Measurements from ENCODE around the gene MBNL3. TPM values are rescaled to one million over a fixed set of nuclear protein-coding genes. Genes with fewer than 3 reads are reported as not detected.

The MBNL3 gene
- polyA plus RNA-seq, 1 donor, result 16.4 TPM

DNA sequence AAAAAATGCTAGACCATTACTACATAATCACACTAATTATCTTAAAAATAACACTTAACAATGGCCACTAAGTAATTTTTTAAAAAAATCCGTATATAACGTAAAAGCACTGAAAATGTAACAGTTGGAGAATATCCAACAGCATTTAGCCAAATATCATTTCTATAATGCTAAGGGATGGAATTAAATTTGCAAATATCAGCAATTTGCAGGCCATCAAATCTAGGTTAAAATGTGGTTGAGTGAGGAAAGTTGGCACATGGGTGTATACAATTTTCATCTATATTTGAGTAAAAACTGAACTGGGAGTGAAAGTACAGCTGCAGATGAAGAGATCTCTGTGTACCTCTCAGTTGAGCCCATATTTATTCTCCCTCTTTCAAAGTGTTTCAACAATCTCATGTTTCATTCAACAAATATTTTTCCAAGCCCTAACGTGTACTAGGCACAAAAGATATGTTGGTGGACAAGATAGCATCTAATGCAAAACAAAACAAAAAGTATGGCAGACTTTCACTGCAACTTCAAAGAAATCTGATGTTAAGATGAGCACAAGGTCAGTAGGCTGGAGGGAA lies 63.0 kb downstream of the MBNL3 start:
- 100% methylated on average over 2 of the region's 3 CpGs for WGBS (ENCODE audit: insufficient coverage, low lambda C conversion rate)
- no peak overlapping the region for H3K4me3 ChIP-seq (ENCODE audit: low read length)
- no peaks in the 10 kb centered on the region for H3K9me3 ChIP-seq (ENCODE audit: control insufficient read depth, low read depth, low read length)

DNA sequence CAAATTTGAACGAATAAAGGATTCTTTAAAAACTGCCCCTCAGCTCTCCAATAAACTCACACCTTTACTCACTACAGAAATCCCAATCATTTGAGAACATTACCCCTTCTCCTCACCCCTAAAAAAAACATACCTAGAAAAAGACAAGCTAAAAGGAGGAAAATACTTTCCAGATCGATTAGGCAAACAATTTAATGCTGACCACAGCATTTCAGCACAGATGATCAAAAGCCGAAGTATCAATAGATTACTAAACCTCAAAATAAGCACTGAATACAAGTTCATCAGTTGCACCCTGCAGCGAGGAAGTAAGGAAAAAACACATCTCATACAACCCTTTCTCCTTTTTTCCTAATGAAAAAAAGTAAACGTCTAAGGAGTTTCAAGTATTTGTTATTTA lies 65.5 kb downstream of the MBNL3 start:
- Histone ChIP-seq H3K9me3 (ENCODE audit: control insufficient read depth, low read depth, low read length) (no peaks in the 10 kb centered on the region), H3K4me3 (ENCODE audit: low read length) (no peak overlapping the region), H3K36me3 (ENCODE audit: control insufficient read depth, insufficient read depth, low read length) (no peaks in the 10 kb centered on the region), H3K27me3 (ENCODE audit: control insufficient read depth, insufficient read depth, low read length) (no peaks in the 10 kb centered on the region), H3K27ac (ENCODE audit: low read length) (no peak overlapping the region), H3K4me1 (ENCODE audit: control insufficient read depth, insufficient read depth, low read length) (no peaks in the 10 kb centered on the region)
- no CpG with 5 or more reads among the region's 5 CpGs for WGBS (ENCODE audit: insufficient coverage, low lambda C conversion rate)
- no peak for DNase-seq

More for the DNA sequence above, 63.0 kb downstream of the MBNL3 start:
- H3K27ac ChIP-seq (ENCODE audit: low read length), result no peak overlapping the region
- no peaks in the 10 kb centered on the region for H3K36me3 ChIP-seq (ENCODE audit: control insufficient read depth, insufficient read depth, low read length)
- no peaks in the 10 kb centered on the region for H3K4me1 ChIP-seq (ENCODE audit: control insufficient read depth, insufficient read depth, low read length)
- no peaks in the 10 kb centered on the region for H3K27me3 ChIP-seq (ENCODE audit: control insufficient read depth, insufficient read depth, low read length)
- DNase-seq, result no peak

DNA sequence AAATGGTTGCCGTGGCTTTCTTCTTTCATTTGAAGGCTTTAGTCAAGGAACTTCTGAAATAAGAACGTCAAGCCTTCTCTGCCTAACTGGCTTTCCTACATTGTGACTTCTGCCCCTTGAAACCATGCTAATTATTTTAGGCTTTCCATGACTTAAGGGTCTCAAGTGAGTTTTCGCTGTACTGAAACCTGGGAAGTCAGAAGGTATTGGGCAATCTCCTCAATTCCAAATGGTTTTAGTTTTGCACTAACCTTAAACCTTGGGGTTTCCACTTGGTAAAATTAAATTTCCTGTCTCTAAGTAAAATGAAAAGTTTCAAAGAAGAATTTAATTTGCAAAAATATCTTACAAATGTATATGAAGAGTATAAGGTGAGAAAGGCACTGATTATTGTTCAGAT lies 73.8 kb downstream of the MBNL3 start:
- Histone ChIP-seq H3K36me3 (ENCODE audit: control insufficient read depth, insufficient read depth, low read length) (no peaks in the 10 kb centered on the region), H3K27me3 (ENCODE audit: control insufficient read depth, insufficient read depth, low read length) (no peaks in the 10 kb centered on the region), H3K4me3 (ENCODE audit: low read length) (no peak overlapping the region), H3K4me1 (ENCODE audit: control insufficient read depth, insufficient read depth, low read length) (no peaks in the 10 kb centered on the region), H3K9me3 (ENCODE audit: control insufficient read depth, low read depth, low read length) (no peaks in the 10 kb centered on the region), H3K27ac (ENCODE audit: low read length) (no peak overlapping the region)
- DNase-seq, result no peak
- WGBS (ENCODE audit: insufficient coverage, low lambda C conversion rate), result no CpG with 5 or more reads among the region's 3 CpGs

DNA sequence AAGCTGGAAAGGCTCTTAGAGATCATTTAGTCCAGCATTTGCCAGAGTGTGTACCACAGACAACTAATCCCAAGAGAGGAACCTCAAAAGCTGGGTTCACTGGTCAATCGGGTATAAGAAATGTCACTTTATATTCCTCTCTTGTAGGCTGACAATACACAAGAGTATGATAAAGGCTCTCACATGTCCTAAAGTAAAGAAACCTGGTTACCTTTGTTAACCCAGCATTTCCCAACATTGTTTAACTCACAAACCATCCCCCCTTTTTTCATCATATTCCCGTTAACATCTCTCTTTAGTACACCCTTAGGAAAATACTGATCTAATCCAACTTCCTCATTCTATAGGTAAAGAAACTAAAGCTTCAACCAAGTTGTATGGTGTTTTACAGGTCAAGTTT lies 74.4 kb downstream of the MBNL3 start:
- no peaks in the 10 kb centered on the region for H3K27me3 ChIP-seq (ENCODE audit: control insufficient read depth, insufficient read depth, low read length)
- DNase-seq, result no peak
- H3K36me3 ChIP-seq (ENCODE audit: control insufficient read depth, insufficient read depth, low read length), result no peaks in the 10 kb centered on the region
- no peaks in the 10 kb centered on the region for H3K4me1 ChIP-seq (ENCODE audit: control insufficient read depth, insufficient read depth, low read length)
- no peak overlapping the region for H3K4me3 ChIP-seq (ENCODE audit: low read length)
- no peak overlapping the region for H3K27ac ChIP-seq (ENCODE audit: low read length)
- no CpG with 5 or more reads among the region's 2 CpGs for WGBS (ENCODE audit: insufficient coverage, low lambda C conversion rate)
- H3K9me3 ChIP-seq (ENCODE audit: control insufficient read depth, low read depth, low read length), result no peaks in the 10 kb centered on the region

DNA sequence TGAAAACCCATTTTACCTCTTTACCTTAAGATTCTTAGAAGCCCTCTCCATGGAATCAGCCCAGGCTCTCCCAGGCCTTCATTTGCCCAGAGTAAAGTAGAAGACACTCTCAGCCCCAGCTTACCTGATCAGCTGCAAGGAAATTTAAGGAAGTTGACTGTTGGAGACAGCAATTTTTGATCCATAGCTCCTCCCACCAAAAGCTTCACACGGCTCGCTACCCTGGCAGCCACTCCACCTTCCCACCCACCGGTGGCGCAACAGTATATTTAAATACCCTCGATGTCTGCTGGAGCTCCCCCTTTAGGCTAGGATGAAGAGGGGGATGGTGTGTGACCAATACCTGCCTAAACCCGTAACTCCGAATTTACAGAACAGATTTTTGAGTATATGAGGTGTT lies 75.4 kb downstream of the MBNL3 start:
- H3K27me3 ChIP-seq (ENCODE audit: control insufficient read depth, insufficient read depth, low read length), result no peaks in the 10 kb centered on the region
- no CpG with 5 or more reads among the region's 7 CpGs for WGBS (ENCODE audit: insufficient coverage, low lambda C conversion rate)
- no peak overlapping the region for H3K4me3 ChIP-seq (ENCODE audit: low read length)
- no peaks in the 10 kb centered on the region for H3K36me3 ChIP-seq (ENCODE audit: control insufficient read depth, insufficient read depth, low read length)
- no peak for DNase-seq
- no peaks in the 10 kb centered on the region for H3K4me1 ChIP-seq (ENCODE audit: control insufficient read depth, insufficient read depth, low read length)
- H3K9me3 ChIP-seq (ENCODE audit: control insufficient read depth, low read depth, low read length), result no peaks in the 10 kb centered on the region
- no peak overlapping the region for H3K27ac ChIP-seq (ENCODE audit: low read length)

DNA sequence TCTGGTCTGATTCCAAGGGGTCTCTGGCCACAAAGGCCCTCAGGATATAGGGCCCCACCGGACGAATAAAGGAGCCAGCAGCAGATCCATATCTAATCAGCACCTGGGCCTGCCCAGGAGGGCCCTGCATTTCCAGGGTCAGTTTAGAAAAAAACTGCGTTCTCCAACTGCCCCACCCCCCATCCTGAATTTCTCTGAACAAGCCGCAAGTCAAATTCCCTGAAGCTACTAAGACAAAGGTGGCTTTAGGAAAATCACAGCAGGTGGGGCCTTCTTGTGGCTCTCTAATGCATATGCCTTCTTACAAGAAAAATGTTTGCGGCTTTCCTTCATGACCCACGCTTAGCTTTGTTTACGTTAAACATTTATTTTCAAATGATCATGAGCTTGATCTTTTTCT lies 76.6 kb downstream of the MBNL3 start:
- no peaks in the 10 kb centered on the region for H3K4me1 ChIP-seq (ENCODE audit: control insufficient read depth, insufficient read depth, low read length)
- H3K9me3 ChIP-seq (ENCODE audit: control insufficient read depth, low read depth, low read length), result no peaks in the 10 kb centered on the region
- no peaks in the 10 kb centered on the region for H3K27me3 ChIP-seq (ENCODE audit: control insufficient read depth, insufficient read depth, low read length)
- H3K36me3 ChIP-seq (ENCODE audit: control insufficient read depth, insufficient read depth, low read length), result no peaks in the 10 kb centered on the region
- WGBS (ENCODE audit: insufficient coverage, low lambda C conversion rate), result no CpG with 5 or more reads among the region's 7 CpGs
- DNase-seq, result no peak
- no peak overlapping the region for H3K4me3 ChIP-seq (ENCODE audit: low read length)
- no peak overlapping the region for H3K27ac ChIP-seq (ENCODE audit: low read length)

DNA sequence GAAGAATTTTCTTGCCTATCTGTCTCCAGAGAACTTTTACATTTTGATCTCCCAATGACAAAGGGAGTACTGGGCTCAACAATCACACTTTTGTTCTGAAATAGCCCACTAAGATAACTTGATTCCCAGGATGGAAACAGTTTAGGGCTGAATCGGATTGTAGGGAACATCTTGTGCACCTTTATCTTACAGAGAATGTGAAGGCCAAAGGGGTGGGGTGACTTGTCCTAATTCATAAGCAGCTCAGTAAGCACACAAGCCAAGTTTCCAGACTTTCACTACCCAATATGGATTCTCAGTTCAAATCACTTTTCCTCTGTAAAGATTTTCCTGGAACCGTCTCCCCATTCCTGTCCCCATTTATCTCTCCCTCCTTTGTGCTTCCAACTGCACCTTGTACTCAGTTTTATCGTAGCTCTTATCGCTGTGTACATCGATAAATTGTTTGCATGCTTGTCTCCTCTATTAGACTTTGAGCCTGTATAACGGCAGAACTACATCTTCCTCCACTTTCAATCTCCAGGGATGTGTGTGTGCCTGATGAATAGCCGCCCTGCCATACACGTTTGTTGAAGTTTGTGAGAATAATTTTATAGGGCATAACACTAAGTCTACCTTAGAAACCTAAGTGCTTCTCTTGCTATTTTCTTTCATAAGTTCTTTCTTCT lies 77.4 kb downstream of the MBNL3 start:
- Histone ChIP-seq H3K27me3 (ENCODE audit: control insufficient read depth, insufficient read depth, low read length) (no peaks in the 10 kb centered on the region), H3K4me1 (ENCODE audit: control insufficient read depth, insufficient read depth, low read length) (no peaks in the 10 kb centered on the region), H3K27ac (ENCODE audit: low read length) (no peak overlapping the region), H3K9me3 (ENCODE audit: control insufficient read depth, low read depth, low read length) (no peaks in the 10 kb centered on the region), H3K4me3 (ENCODE audit: low read length) (no peak overlapping the region), H3K36me3 (ENCODE audit: control insufficient read depth, insufficient read depth, low read length) (no peaks in the 10 kb centered on the region)
- no CpG with 5 or more reads among the region's 8 CpGs for WGBS (ENCODE audit: insufficient coverage, low lambda C conversion rate)
- no peak for DNase-seq

DNA sequence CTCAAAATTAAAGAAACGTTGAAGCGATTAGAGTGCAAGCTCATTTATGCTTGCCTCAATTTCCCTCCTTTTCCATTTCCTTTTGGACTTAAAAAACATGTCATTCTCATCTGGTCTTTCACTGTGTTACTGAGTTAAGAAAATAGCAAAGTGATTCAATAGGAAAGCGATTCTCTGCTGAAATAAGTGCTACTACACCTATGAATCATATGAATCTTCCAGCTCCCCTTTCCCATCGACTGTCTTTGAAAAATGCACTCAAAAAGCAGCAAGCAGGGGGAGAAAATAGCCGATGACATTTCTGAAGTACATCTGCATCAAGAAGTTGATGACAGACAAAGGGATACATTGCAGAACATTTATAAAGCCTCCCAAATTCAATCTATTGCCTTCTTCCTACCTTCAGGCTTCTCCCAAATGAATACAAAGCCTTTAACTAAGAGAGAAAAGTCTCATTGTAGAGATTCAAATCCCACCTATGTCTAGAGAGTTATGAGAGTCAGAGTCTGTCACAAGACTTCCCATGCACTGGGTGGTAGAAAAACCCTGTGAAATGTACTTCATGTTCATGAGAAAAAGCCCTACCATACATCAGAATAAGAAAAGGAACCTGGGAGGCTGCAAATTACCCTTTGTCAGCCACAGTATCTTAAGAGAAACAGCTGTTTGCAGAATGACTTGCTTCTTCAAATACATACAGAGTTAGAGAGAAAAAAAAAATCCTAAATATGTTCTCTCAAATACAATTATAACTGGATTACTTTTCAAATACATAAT lies 78.9 kb downstream of the MBNL3 start:
- no peak overlapping the region for H3K4me3 ChIP-seq (ENCODE audit: low read length)
- no CpG with 5 or more reads among the region's 5 CpGs for WGBS (ENCODE audit: insufficient coverage, low lambda C conversion rate)
- H3K27ac ChIP-seq (ENCODE audit: low read length), result no peak overlapping the region
- no peaks in the 10 kb centered on the region for H3K9me3 ChIP-seq (ENCODE audit: control insufficient read depth, low read depth, low read length)
- H3K36me3 ChIP-seq (ENCODE audit: control insufficient read depth, insufficient read depth, low read length), result no peaks in the 10 kb centered on the region
- no peaks in the 10 kb centered on the region for H3K27me3 ChIP-seq (ENCODE audit: control insufficient read depth, insufficient read depth, low read length)
- no peaks in the 10 kb centered on the region for H3K4me1 ChIP-seq (ENCODE audit: control insufficient read depth, insufficient read depth, low read length)
- no peak for DNase-seq

DNA sequence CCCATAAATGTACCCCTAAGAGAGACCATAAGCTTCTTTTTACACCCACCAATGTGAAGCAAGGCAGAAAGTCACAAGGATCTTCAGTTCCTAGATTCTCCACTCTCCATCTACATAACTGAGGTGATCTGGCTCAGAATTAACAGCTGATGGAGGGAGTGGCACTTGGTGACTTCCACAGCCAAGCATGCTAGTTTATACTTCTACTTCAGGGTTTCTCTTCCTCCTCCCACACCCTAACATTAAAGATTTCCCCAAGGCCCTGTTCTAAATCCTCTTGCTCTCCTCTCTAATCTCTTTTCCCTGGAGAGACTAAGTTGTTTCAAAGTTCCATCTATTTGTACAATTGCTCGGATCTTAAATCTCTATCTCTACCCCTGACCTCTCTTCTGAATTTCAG lies 81.1 kb downstream of the MBNL3 start:
- Histone ChIP-seq H3K4me3 (ENCODE audit: low read length) (no peak overlapping the region), H3K36me3 (ENCODE audit: control insufficient read depth, insufficient read depth, low read length) (peaks cover 4% of the 10 kb centered on the region), H3K27me3 (ENCODE audit: control insufficient read depth, insufficient read depth, low read length) (no peaks in the 10 kb centered on the region), H3K27ac (ENCODE audit: low read length) (no peak overlapping the region), H3K4me1 (ENCODE audit: control insufficient read depth, insufficient read depth, low read length) (no peaks in the 10 kb centered on the region), H3K9me3 (ENCODE audit: control insufficient read depth, low read depth, low read length) (no peaks in the 10 kb centered on the region)
- DNase-seq, result no peak
- no CpG with 5 or more reads among the region's 1 CpG for WGBS (ENCODE audit: insufficient coverage, low lambda C conversion rate)

DNA sequence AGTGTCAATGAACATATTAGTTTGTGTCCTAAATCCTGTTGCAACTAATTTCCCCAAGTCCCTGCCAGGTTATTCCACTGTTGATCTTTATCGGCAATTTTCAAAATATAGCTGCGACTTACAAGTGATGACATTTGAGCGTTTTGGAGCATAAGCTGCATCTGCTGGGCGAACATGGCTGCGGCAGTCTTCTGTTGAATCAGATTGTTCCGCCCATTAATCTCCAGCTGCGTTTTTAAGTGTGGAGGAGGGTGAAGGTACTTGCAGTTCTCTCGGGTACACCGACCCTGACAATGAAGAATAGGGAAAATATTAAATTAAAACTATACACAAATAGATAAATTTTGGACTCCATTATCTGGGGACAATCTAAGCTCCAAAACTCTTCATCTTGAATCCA lies 82.7 kb downstream of the MBNL3 start:
- no peaks in the 10 kb centered on the region for H3K9me3 ChIP-seq (ENCODE audit: control insufficient read depth, low read depth, low read length)
- H3K4me1 ChIP-seq (ENCODE audit: control insufficient read depth, insufficient read depth, low read length), result no peaks in the 10 kb centered on the region
- peaks cover 6% of the 10 kb centered on the region for H3K36me3 ChIP-seq (ENCODE audit: control insufficient read depth, insufficient read depth, low read length)
- H3K27me3 ChIP-seq (ENCODE audit: control insufficient read depth, insufficient read depth, low read length), result no peaks in the 10 kb centered on the region
- WGBS (ENCODE audit: insufficient coverage, low lambda C conversion rate), result no CpG with 5 or more reads among the region's 9 CpGs
- no peak overlapping the region for H3K27ac ChIP-seq (ENCODE audit: low read length)
- H3K4me3 ChIP-seq (ENCODE audit: low read length), result no peak overlapping the region
- no peak for DNase-seq
